Measurements from ENCODE around the gene SLC13A5.

DNA sequence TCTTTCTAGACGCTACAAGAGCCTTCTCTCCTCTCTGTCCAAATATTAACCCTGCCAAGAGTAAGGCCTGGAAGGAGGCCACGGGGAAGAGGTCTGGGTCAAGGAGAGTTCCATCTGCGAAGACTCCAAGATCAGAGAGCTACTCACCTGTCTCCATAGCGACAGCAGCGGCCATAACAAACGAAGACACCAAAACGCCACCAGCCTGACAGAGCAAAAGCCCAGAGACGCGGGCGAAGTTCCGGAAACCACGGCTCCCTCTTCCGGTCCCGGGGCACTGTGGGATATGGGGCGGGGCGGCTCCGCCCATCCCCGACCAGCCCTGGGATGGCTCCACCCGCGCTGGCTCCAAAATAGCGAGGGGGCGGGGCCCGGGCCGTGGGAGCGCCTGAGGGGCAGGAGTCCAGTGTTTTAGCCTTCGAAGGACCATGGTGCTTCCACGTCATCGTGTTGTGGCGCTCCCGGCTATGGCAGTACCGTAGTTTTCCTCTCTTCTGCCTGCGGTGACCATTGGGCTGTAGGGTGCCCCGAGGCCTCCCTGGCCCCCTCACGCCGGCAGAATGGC, 61.7 kb downstream of the SLC13A5 start, which contains the start of the genes C17orf100 and MED31:
- TF ChIP-seq, protein P1, sequence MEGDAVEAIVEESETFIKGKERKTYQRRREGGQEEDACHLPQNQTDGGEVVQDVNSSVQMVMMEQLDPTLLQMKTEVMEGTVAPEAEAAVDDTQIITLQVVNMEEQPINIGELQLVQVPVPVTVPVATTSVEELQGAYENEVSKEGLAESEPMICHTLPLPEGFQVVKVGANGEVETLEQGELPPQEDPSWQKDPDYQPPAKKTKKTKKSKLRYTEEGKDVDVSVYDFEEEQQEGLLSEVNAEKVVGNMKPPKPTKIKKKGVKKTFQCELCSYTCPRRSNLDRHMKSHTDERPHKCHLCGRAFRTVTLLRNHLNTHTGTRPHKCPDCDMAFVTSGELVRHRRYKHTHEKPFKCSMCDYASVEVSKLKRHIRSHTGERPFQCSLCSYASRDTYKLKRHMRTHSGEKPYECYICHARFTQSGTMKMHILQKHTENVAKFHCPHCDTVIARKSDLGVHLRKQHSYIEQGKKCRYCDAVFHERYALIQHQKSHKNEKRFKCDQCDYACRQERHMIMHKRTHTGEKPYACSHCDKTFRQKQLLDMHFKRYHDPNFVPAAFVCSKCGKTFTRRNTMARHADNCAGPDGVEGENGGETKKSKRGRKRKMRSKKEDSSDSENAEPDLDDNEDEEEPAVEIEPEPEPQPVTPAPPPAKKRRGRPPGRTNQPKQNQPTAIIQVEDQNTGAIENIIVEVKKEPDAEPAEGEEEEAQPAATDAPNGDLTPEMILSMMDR (IDR thresholded peaks at IDR 0.05), result no peak
- TF ChIP-seq EZH2 (IDR thresholded peaks at IDR 0.05; ENCODE audit: borderline replicate concordance, insufficient read depth, low read depth, low read length, poor library complexity, severe bottlenecking), result no peak

All from B cell (primary cell).